Hypothalamus (tissue), 51 donors: Measurements from ENCODE around the gene ERCC1.

ENCODE experiments used
- DNase-seq, 51 donors: peaks; one replicate each; lab custom pipeline; 2025; lab: John Stamatoyannopoulos, UW

Gene ERCC1

DNA sequence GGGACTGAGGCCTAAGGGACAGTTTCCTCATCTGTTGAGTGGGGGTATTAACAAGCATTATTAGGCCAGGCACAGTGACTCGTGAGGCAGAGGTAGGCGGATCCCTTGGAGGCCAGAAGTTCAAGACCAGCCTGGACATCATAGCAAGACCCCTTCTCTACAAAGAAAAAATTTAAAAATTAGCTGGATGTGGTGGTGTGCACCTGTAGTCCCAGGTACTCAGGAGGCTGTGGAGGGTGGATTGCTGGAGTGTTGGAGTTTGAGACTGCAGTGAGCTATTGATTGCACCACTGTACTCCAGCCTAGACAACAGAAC is 32.7 kb upstream of the ERCC1 start:
- no peak for DNase-seq

- DNase-seq: peak in 19 of 51 donors; percentile 3 to 80 (median 36)
Observed at GRCh38 chr19:45455707-45456499, 32.2 kb upstream of the ERCC1 start.

- no peak for DNase-seq
Observed at GRCh38 chr19:45451850-45452387, 28.2 kb upstream of the ERCC1 start.

GRCh38 chr19:45451131-45451849 is 27.6 kb upstream of the ERCC1 start:
- peak in 7 of 51 donors; percentile 19 to 70 (median 34) for DNase-seq

DNA sequence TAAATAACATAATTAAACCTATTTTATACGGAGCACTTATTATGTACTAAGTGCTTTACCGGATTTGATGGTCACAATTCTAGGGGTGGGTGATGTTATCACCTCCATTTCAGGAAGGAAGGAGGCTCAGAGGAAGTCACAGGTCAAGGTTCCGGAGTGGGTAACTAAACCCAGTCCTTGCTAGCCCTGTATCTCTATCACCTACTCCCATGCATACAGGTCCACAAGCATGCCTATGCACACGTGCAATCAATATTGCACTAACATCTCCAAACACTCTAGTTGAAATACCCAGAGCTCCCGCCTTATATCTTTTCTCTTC is 26.3 kb upstream of the ERCC1 start:
- DNase-seq: no peak

DNA sequence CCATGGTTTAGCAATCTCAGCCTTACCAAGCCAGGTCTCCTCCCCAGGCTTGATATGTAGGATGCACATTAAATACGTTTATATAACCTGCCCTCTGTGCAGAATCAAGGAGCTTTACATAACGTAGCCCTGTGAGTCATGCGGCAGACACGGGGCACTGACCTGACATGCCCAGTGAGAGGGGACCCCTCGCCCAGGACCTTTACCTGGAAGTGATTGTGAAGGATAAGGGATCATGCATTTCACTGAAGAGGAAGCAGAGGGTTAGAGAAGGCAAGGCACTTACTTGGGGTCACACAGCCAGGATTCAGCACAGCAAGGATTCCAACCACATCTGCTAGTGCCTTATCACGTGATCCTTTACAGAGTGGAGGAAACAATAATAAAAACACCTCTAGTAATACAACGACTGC is 25.2 kb upstream of the ERCC1 start:
- DNase-seq: no peak

GRCh38 chr19:45448425-45448756 is 24.7 kb upstream of the ERCC1 start:
- DNase-seq: no peak

DNA sequence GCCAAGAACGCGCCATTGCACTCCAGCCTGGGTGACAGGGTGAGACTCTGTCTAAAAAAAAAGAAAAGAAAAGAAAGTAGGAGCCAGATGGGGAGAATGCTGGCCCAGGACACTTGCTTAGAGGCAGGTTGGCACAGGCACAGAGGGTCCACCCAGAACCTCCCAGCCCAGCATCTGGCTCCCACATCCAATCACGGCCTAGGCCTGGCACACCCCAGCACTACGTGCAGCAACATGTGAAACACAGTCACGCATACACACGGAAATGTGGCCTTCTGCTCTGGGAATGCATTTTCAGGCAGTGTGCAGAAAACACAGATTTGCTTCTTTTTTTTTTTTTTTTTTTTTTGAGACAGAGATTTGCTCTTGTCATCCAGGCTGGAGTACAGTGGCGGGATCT is 23.2 kb upstream of the ERCC1 start:
- DNase-seq: no peak

- no peak for DNase-seq
Observed at GRCh38 chr19:45446295-45446694, 22.6 kb upstream of the ERCC1 start.

DNA sequence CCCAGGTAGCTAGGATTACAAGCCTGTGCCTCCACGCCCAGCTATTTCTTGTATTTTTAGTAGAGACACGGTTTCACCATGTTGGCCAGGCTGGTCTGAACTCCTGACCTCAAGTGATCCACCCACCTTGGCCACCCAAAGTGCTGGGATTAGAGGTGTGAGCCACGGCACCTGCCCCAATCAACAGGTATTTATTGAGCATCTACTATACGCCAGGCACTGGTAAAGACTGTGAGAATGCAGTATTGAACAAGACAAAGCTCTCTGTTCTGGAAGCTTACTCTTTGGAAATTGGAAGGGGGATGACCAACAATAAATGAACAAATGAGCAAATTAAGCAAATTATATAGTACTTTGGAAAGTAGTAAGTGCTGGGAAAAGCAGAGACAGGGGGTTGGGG is 21.4 kb upstream of the ERCC1 start:
- DNase-seq: no peak

DNA sequence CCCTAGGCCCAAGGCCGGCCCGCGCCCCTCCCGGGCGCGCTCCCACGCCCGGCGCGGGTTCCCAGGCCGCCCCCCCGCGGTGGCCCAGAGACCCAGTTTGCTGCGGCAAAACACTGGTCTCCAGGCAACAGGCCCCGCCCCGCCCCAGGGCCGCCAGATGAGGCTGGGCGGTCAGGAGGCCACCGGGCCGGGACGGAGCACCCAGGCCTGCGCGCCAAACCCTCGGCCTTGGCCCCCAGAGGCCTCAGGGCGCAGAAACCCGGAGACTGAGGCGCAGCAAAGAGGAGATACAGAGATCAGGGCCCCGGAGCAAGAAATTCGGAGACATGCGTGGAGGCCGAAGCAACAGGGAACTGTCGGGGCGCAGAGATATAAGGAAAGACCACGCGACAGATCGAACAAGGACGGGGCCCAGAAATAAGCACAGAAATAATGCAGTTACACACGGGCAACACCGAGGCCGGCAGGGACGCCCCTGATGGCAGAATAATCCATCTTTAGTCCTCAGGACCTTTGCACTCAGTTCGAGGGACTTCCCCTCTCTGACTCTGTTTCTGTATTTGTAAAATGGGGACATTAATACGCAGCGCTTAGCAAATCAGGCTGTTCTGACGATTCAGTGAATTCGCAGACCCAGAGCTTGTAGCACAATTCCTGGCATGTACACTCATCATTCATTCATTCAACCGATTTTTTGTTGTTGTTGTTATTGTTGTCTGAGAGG is 20.8 kb upstream of the ERCC1 start:
- peak in 50 of 51 donors; percentile 24 to 94 (median 78) for DNase-seq

DNA sequence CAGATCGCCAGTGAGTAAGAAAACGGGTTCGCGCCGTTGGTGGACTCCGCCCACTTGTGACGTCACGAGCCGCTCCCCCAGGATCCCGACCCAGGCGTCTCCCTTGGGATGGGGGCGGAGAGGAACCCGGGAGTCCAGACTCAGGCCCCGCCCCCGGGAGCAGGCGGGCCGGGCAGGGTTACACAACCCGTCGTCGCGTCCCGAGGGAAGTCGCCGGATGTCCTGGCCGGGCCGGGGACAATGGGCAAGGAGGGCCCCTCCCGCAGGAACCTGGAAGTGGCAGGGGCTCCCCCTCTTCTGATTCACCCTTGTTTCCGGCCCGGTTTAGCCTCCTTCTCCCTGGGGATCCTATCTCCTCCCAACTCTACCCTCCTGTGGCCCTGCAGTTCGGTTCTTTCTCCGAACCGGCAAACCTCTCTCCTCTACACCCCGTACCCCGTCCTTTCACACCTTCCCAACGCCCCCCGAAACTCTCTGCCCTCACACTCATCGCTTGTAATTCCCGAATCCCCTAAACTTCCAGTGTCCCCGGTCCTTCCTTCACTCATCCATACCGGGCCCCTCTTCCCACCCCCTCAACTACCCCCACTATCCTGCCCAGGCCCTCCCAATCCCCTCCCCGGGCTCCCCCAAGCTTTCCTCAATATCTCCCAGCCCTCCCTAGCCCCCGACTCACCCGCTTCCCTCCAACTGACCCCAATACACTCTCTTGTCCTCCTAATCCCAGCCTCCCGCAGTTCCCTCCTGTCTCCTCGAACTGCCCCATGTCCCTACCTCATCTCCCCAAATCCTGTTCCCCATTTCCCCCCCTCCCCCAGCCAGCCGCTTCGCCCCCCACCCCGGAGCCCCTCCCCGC is 20.0 kb upstream of the ERCC1 start:
- peak in 47 of 51 donors; percentile 8 to 94 (median 69) for DNase-seq

GRCh38 chr19:45442778-45443461 is 19.2 kb upstream of the ERCC1 start:
- DNase-seq: peak in 14 of 51 donors; percentile 7 to 48 (median 22)

GRCh38 chr19:45442408-45442777 is 18.7 kb upstream of the ERCC1 start:
- DNase-seq: no peak

GRCh38 chr19:45440873-45441654 is 17.3 kb upstream of the ERCC1 start:
- DNase-seq: no peak

GRCh38 chr19:45440259-45440638 is 16.5 kb upstream of the ERCC1 start:
- DNase-seq: peak in 2 of 51 donors; percentile 28 to 46

DNA sequence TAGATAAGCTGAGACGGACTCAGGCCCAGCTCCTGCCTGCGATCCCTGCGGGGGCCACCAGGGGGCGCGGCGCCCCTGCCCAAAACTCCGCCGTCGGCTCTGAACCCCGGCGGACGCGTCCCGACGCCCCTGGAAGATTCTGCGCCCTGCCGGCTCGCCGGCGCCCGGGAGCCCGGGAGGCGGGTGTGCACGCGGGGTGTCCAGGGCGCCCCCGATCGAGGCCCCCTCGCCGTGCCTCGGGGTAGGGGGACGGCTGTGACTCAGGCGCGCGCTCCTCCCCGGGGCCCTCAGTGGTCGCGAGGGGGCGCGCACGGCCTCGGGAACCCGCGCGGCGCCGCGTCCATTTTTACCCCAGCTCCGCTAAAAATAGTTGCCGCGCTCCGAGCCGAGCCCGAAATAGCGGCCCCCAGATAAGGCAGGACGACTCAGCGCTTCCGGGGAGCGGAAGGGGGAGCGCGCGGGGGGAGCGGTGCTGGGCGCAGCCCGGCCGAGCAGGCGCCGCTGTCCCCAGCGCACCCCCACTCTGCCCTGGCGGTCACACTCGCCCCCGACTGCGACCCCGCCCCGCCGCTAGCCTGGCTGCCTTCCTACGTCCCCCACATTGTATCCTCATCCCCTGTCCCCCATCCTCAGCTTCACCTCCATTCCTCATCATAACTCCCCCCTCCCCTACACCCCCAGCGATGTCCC is 16.0 kb upstream of the ERCC1 start:
- peak in 50 of 51 donors; percentile 21 to 95 (median 71) for DNase-seq

- no peak for DNase-seq
Observed at GRCh38 chr19:45439190-45439568, 15.5 kb upstream of the ERCC1 start.

DNA sequence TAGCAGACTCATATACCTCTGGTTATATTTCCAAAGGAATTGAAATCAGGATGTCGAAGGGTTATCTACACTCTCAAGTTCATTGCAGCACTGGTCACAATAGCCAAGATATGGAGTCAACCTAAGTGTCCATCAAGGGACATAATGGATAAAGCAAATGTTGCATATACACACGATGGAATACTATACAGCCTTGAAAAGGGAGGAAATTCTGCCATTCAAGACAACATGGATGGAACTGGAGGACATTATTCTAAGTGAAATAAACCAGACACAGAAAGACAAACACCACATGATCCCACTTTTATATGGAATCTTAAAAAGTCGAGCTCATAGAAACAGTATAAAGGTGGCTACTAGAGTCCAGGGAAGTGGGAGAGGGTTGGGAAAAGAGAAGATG is 13.6 kb upstream of the ERCC1 start:
- no peak for DNase-seq
